Lung (tissue), 12 donors: ENCODE results near the gene GATA6. TPM values are rescaled to one million over a fixed set of nuclear protein-coding genes. Genes with fewer than 3 reads are reported as not detected.

Experiments
- ATAC-seq: fragments of 200-7000 bp; cut with Tn5 transposase; one replicate; pipeline ENCODE4 v1.9.1; 2020; ENCODE audit warnings: moderate number of reproducible peaks; ENCODE audit not compliant: insufficient read depth, low FRiP score
- DNase-seq, 3 donors: peaks; one replicate each; pipeline ENCODE4 v3.0.0-alpha.2; 2013 to 2017
- H3K27ac ChIP-seq, 2 donors: one replicate each; pipeline ENCODE4 v1.5.1; 2013; ENCODE audit warnings: mild to moderate bottlenecking in 2 of 2, moderate library complexity in 2 of 2, control low read depth in 1 of 2, inconsistent platforms in 1 of 2, low read depth in 1 of 2, low read length in 1 of 2
- H3K27me3 ChIP-seq, 3 donors: one replicate each; pipeline ENCODE4 v1.5.1; 2013; ENCODE audit warnings: low read length in 2 of 3; ENCODE audit not compliant: control insufficient read depth in 3 of 3, insufficient read depth in 3 of 3
- H3K36me3 ChIP-seq, 4 donors: one replicate each; pipeline ENCODE4 v1.5.1; 2013; ENCODE audit warnings: low read length in 4 of 4, mild to moderate bottlenecking in 1 of 4, moderate library complexity in 1 of 4; ENCODE audit not compliant: control insufficient read depth in 4 of 4, insufficient read depth in 4 of 4
- H3K4me1 ChIP-seq, 5 donors: one replicate each; pipeline ENCODE4 v1.5.1; 2013; ENCODE audit warnings: low read length in 5 of 5, mild to moderate bottlenecking in 2 of 5, moderate library complexity in 1 of 5; ENCODE audit not compliant: control insufficient read depth in 5 of 5, insufficient read depth in 5 of 5
- H3K4me3 ChIP-seq: one replicate; pipeline ENCODE4 v1.5.1; 2013; ENCODE audit warnings: mild to moderate bottlenecking, control low read depth, moderate library complexity
- H3K9ac ChIP-seq, 2 donors: one replicate each; pipeline ENCODE4 v1.5.1; 2013; ENCODE audit warnings: low read length in 2 of 2, control low read depth in 1 of 2; ENCODE audit not compliant: insufficient read depth in 1 of 2
- H3K9me3 ChIP-seq, 4 donors: one replicate each; pipeline ENCODE4 v1.5.1; 2013; ENCODE audit warnings: low read length in 3 of 4, mild to moderate bottlenecking in 1 of 4, moderate library complexity in 1 of 4; ENCODE audit not compliant: control insufficient read depth in 4 of 4, insufficient read depth in 3 of 4
- CTCF ChIP-seq: IDR thresholded peaks from 2 replicates; pipeline ENCODE4 v1.5.1; 2012; ENCODE audit warnings: mild to moderate bottlenecking; ENCODE audit errors: control extremely low read depth, extremely low read depth
- WGBS, 2 donors: extraction: QIAGEN DNeasy Blood & Tissue Kit; methylation state at CpG; one replicate each; pipeline ENCODE4 v1.1.7; 2013; 5-methylcytosine and 5-hydroxymethylcytosine counted together
- polyA plus RNA-seq, 2 donors: library from polyadenylated mRNA; stranded (reverse); fragments of 200-250 nt; gene quantifications; one replicate each; pipeline ENCODE4 v1.2.1, GENCODE V29; 2013
- total RNA-seq, 2 donors: library from RNA; depleted of rRNA in 1 of 2; stranded (reverse); fragments of >200 nt in 1 of 2; gene quantifications; one replicate each; pipeline ENCODE4 v1.2.1, GENCODE V29; 2014 to 2021
- donor health status: control.
- donor health status: control.
- donor health status: Bipolar disorder and iron deficiency.
- donor health status: healthy.
- donor health status: DM: yes; HTN: yes; CAD: no.

Gene GATA6
- total and polyA plus RNA-seq, 4 donors = 11.3 to 34.3 (median 21.8) TPM

- TF ChIP-seq CTCF = no peak
- ATAC-seq = no peak
- Histone ChIP-seq H3K4me1 (peaks cover 0 to 5% (median 0%) of the 10 kb centered on the region in 5 donors), H3K27ac (no peak overlapping the region), H3K4me3 (no peak overlapping the region), H3K9me3 (no peaks in the 10 kb centered on the region), H3K27me3 (no peaks in the 10 kb centered on the region), H3K9ac (no peak overlapping the region), H3K36me3 (no peaks in the 10 kb centered on the region)
- no peak for DNase-seq
- WGBS, 2 donors = 74 to 75% methylated on average over 1 of the region's 1 CpG
Observed at GRCh38 chr18:22223965-22224322, 54.6 kb downstream of the GATA6 start.

- no peak for TF ChIP-seq CTCF
- Histone ChIP-seq H3K9me3 (no peaks in the 10 kb centered on the region), H3K36me3 (no peaks in the 10 kb centered on the region), H3K4me3 (no peak overlapping the region), H3K27me3 (no peaks in the 10 kb centered on the region), H3K9ac (no peak overlapping the region), H3K27ac (no peak overlapping the region), H3K4me1 (peaks cover 0 to 5% (median 0%) of the 10 kb centered on the region in 5 donors)
- 83% methylated on average over 1 of the region's 1 CpG for WGBS, 2 donors
- DNase-seq (no peak), ATAC-seq (no peak)
Observed at GRCh38 chr18:22224339-22224738, 55.0 kb downstream of the GATA6 start.

GRCh38 chr18:22226801-22227200, 57.4 kb downstream of the GATA6 start:
- no peak for DNase-seq
- no peak for TF ChIP-seq CTCF
- ATAC-seq = no peak
- Histone ChIP-seq H3K9me3 (no peaks in the 10 kb centered on the region), H3K27me3 (no peaks in the 10 kb centered on the region), H3K4me1 (peaks cover 0 to 5% (median 0%) of the 10 kb centered on the region in 5 donors), H3K36me3 (no peaks in the 10 kb centered on the region), H3K4me3 (no peak overlapping the region), H3K9ac (no peak overlapping the region), H3K27ac (no peak overlapping the region)
- WGBS, 2 donors = 67% methylated on average over 4 of the region's 4 CpGs

- Histone ChIP-seq H3K27me3 (no peaks in the 10 kb centered on the region), H3K27ac (no peak overlapping the region), H3K36me3 (no peaks in the 10 kb centered on the region), H3K9ac (no peak overlapping the region), H3K4me3 (no peak overlapping the region), H3K9me3 (peaks cover 0 to 2% (median 0%) of the 10 kb centered on the region in 4 donors), H3K4me1 (peaks cover 0 to 2% (median 0%) of the 10 kb centered on the region in 5 donors)
- 83 to 91% methylated on average over 2 of the region's 2 CpGs for WGBS, 2 donors
- TF ChIP-seq CTCF = no peak
- DNase-seq (no peak), ATAC-seq (no peak)
Observed at GRCh38 chr18:22228976-22229375, 59.6 kb downstream of the GATA6 start.
